ENCODE results near the gene PINLYP.
"Not testable (repeated sequence)": the region's sequence is repeated elsewhere in the genome, so short reads cannot be mapped to it uniquely, and the experiment has no call there.

PINLYP gene

DNA sequence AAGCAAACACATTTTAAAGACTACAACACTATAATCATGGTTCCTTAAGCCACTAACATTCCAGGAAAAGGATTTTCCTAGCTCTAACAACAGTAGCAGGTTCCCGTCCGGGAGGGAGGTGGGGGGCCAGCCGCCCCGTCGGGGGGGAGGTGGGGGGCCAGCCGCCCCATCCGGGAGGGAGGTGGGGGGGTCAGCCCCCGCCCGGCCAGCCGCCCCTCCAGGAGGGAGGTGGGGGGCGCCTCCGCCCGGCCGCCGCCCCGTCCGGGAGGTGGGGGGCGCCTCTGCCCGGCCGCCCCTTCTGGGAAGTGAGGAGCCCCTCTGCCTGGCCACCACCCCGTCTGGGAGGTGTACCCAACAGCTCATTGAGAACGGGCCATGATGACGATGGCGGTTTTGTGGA, 27.7 kb upstream of the PINLYP start:
- in situ Hi-C loops (cut with MboI; ENCODE audit: low sequenced_read_pairs) = not testable (repeated sequence)

DNA sequence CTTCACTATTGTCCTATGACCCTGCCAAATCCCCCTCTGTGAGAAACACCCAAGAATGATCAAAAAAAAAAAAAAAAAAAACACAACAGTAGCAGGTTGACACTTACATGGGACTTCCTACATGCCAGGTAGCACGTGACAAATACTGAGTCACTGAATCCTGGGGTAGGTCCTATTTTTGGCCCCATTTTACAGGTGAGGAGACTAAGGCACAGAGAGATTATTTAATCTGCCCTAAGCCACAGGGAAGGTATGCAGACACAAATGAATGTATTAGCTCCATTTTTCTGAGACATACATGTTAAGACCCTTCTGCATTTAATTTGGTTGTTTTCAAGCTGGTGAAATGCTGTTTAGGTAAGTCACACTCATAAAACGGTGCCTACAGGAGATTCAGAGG, 26.9 kb upstream of the PINLYP start:
- in situ Hi-C loops (cut with MboI; ENCODE audit: low sequenced_read_pairs) = no loop called here

DNA sequence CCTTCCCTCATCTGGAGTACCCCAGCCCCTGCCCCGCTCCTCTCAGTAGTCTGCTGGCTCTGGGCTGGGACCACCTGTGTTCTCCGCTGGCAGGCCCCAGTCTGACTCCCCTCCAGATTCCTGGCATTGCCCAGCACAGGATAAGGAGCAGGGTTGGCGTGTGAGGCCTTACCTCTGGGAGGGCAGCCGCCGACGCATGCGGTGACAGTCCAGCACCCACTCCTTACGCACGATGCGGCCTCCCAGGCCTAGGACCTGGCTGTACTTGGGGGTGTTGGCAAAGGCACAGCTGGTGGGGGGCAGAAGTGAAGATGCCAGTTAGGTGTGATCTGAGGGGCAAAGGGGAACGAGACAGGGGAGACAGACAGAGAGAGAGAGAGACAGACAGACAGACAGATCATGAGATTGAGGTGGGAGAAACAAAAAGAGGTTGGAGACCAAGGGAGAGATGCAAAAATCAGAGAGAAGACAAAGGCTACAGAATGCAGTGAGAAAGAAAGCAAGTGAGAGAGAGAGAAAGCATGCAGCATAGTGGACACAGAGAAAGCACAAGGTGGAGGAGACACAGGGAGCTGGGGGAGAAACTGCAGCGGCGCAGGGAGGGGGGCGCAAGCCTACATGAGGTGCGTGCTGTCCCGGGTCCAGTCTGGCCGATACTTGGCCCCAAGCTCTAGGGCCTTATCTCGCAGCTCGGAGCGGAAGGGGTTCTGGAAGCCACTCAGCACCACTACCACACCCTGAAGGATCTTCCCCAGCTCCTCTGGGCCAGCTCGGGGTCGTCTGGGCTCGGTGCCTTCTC, 24.0 kb upstream of the PINLYP start:
- in situ Hi-C loops (cut with MboI; ENCODE audit: low sequenced_read_pairs) = no loop called here

DNA sequence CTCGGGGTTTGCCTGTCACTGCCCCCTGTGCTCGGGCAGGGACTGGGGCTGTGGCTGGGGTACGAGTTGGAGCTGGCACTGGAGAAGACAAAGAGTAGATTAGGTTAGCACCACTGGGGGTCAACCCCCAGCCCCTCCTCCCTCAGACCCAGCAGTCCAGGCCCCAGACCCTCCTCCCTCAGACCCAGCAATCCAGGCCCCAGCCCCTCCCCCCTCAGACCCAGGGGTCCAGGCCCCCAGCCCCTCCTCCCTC, 23.5 kb upstream of the PINLYP start:
- in situ Hi-C loops (cut with MboI; ENCODE audit: low sequenced_read_pairs) = no loop called here

- in situ Hi-C loops (cut with MboI; ENCODE audit: low sequenced_read_pairs) = no loop called here
Observed at GRCh38 chr19:43552616-43553015, 23.0 kb upstream of the PINLYP start.

DNA sequence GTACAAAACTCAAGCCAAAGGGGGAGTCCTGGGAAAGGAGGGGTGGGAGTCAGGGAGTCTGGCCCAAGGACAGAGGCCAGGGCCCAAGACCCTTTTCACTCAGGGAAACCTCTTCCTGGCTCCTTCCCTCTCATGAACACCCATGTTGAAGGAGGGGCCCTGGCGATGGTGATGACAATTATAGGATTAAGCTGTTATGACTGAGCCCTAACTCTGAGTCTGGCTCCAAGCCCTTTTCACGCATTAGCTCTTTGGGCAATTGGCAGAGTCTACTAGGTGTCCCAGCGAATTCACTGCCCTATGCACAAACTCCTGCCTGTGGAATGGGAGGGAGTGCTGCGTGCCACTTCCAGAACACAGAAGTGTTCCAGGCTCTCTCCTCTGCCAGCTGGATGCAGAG, 21.9 kb upstream of the PINLYP start:
- in situ Hi-C loops (cut with MboI; ENCODE audit: low sequenced_read_pairs) = no loop called here

DNA sequence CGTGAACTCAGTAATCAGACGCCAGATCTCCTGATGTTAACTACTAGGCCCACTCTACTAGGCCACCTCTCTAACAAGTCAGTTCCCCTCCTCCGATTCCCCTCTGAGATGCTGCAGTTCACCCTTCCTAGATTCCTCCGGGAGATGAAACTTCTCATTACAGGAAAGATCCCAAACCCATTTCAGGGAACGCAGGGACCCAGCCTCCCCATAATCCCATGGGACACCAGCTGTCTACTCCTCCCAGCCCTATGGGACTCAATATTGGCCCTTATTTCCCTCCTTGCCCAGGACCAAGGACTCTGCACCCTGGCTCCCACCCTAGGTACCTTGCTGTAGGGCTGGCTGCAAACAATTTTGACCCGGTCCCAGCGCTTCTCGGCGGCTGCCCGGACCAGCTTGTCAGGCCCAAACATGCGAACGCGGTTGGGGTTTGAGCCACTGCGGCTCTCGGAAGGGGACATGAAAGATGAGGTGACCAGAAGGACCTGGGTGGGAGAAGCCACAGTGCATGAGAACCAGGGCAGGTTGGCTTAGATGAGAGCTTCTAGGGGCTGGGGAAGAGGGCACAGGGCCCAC, 21.2 kb upstream of the PINLYP start:
- in situ Hi-C loops (cut with MboI; ENCODE audit: low sequenced_read_pairs) = no loop called here

DNA sequence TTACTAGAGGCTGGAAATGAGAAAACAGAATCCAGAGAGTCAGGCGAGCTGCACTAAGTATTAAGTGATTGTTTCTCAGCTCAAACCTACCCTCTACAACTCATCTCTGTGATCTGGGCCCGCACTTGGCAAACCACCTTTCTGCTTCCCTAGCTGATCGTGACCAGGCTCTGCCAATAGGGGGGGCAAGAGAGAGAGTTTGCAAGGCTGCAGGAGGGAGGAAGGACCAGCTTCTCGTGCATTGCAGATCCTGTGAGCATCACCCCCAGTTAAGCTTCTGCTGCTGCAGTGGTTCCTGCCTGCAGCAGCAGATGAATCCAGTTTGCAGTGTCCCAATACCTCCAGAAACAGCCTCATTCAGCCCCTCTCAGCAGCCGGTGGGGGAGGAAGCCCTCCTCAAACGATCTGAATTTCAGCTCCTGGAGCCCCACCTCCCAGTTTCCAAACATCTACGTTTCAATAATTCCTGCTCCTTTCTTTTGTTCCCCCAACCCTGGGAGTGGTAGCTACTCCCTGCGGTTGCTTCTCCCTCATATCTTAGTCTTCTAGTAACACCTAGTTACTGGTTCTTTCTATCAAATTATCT, 20.3 kb upstream of the PINLYP start:
- in situ Hi-C loops (cut with MboI; ENCODE audit: low sequenced_read_pairs) = no loop called here

DNA sequence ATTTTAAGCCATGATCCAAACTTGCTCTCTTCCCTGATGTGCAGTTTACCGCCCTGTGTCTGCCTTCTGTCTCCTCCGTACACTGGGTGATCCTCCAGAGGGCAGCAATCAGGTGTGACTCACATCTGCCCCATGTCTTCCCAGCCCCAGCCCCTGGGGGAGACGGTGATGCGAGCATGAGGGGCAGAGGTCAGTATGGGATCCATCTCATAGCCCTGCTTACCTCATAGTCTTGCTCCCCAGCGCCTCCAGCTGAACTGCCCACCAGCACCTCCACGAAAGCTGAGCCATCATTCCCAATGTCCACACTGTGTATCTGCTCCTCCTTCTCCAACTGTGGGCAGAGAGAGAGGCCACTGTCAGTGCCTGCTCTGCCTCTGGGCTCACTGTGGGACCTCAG, 14.9 kb upstream of the PINLYP start:
- in situ Hi-C loops (cut with MboI; ENCODE audit: low sequenced_read_pairs) = no loop called here

- in situ Hi-C loops (cut with MboI; ENCODE audit: low sequenced_read_pairs) = no loop called here
Observed at GRCh38 chr19:43561139-43561970, 14.2 kb upstream of the PINLYP start.

GRCh38 chr19:43562226-43562697, 13.3 kb upstream of the PINLYP start:
- in situ Hi-C loops (cut with MboI; ENCODE audit: low sequenced_read_pairs) = no loop called here

DNA sequence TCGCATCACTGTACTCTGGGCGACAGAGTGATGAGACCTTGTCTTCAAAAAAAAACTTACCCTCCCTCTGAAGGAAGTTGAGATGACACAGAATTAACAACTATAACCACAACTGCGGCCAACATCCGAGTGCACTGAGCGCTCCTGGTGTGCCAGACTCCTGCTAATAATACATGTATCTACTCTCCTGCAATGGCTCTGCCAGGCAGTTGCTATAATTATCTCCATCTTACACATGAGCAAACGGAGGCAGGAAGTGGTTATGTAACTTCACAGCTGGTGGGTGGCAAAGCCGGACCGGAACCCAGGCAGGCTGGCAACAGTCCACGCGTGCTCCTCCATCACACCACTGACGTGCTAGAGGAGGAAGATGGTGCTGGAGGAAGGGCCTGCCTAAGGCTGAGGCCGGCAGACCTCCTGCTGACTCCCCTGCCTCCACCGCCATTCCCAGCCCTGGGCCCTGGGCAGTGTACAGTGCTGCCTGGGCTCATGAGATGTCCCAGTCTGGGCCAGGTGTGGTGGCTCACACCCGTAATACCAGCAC, 12.8 kb upstream of the PINLYP start:
- in situ Hi-C loops (cut with MboI; ENCODE audit: low sequenced_read_pairs) = no loop called here

DNA sequence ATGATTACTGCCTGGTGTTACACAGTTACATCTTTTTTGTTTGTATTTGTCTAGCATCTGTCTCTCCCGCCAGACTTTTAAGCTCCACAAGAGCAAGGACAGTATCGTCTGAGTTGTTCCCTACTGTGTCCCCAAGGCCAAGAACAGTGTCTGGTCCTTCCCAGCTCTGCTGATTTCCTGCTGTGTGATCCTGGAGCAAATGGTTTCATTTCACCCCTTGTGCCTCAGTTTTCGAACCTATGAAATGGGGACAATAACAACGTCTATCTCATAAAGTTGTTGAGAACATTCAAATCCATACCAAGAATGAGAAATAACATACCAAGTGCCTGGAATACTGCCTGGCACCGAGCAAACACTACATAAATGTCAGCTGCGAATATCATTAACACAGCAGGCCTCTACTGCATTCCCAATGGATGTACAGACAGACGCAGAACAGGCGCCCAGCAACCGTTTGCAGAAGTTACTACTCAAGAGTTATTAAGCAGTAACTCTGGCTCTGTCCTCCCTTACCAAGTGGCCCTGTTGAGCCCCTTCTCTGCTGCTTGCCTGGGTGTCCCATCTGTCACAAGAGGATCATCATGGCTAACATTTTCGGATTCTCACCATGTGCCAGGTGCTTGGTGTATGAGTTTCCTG, 11.7 kb upstream of the PINLYP start:
- in situ Hi-C loops (cut with MboI; ENCODE audit: low sequenced_read_pairs) = no loop called here

DNA sequence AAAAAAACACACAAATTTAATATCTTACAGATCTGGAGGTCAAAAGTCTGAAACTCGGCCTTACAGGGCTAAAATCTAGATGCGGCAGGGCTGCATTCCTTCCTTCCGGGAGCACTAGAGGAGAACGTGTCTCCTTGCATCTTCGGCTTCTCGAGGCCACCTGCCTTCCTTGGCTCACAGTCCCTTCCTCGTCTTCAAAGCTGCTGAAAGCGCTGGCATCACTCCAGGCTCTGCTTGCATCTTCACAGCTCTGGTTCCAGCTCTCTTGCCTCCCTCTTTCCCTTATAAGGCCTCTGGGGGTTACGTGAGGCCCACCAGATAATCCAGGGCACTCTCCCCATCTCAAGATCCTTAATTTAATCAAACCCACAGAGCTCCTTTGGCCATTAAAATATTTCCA, 10.8 kb upstream of the PINLYP start:
- in situ Hi-C loops (cut with MboI; ENCODE audit: low sequenced_read_pairs) = no loop called here

DNA sequence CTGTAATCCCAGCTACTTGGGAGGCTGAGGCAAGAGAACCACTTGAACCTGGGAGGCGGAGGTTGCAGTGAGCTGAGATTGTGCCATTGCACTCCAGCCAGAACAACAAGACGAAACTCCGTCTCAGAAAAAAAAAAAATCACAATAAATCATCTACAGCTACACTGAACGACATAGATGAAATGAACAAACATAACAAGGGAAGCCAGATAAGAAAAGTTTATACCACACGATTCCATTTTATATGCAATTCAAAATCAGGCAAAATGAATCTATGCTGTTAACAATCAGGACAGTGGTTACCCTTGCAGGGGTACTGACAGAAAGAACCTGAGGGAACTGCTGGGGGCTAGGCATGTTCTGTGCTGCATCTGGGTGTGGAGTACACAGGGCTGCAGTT, 5.9 kb upstream of the PINLYP start:
- in situ Hi-C loops (cut with MboI; ENCODE audit: low sequenced_read_pairs) = no loop called here

DNA sequence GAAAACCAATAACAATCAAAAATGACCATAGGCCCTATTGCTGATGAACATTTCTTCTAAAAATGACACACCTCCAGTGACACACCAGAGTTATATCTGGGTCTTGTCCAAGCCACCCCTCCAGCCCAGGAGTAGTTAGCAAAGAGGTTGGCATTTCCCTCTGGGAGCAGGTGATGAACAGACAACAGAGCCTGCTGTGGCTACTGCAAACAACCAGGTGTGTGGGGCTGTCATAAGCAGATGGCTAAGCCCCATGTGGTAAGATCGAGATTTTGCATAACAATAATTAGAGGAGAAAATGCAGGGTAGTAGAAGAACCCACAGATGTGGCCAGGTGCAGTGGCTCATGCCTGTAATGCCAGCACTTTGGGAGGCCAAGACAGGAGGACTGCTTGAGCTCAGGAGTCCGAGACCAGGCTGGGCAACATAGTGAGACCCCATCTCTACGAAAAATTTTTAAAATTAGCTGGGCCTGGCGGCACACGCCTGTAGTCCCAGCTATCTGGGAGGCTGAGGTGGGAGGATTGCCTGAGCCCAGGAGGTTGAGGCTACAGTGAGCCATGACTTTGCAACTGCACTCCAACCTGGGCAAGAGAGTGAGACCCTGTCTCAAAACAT, 5.3 kb upstream of the PINLYP start:
- in situ Hi-C loops (cut with MboI; ENCODE audit: low sequenced_read_pairs) = no loop called here

GRCh38 chr19:43572171-43572588, 3.4 kb upstream of the PINLYP start:
- in situ Hi-C loops (cut with MboI; ENCODE audit: low sequenced_read_pairs) = no loop called here

- in situ Hi-C loops (cut with MboI; ENCODE audit: low sequenced_read_pairs) = no loop called here
Observed at GRCh38 chr19:43574424-43575155, 1.0 kb upstream of the PINLYP start.

- in situ Hi-C loops (cut with MboI; ENCODE audit: low sequenced_read_pairs) = no loop called here
Observed at GRCh38 chr19:43575955-43576878, 616 bp downstream of the PINLYP start.
